Sciatic nerve (tissue), 2 donors: ENCODE results near the gene OR5P2. TPM values are rescaled to one million over a fixed set of nuclear protein-coding genes. Genes with fewer than 3 reads are reported as not detected.
"Not testable (repeated sequence)": the region's sequence is repeated elsewhere in the genome, so short reads cannot be mapped to it uniquely, and the experiment has no call there.

ENCODE experiments used
- ATAC-seq: fragments of 200-7000 bp; cut with Tn5 transposase; one replicate; pipeline ENCODE4 v1.9.1; 2020; ENCODE audit warnings: mild to moderate bottlenecking, moderate library complexity
- DNase-seq: peaks from one replicate; pipeline ENCODE4 v3.0.0-alpha.2; 2020; ENCODE audit warnings: low spot score
- intact Hi-C: fragments of 100-400 bp; cut with DNase I; formaldehyde crosslinking; loops from one replicate; pipeline ENCODE4 v1.14.2; 2022
- total RNA-seq: library from RNA; stranded (reverse); fragmentation: NEBNext Ultra II Directional; extraction: Animal tissue kit (Norgen Biotek cat#: 25700); gene quantifications from one replicate; pipeline ENCODE4 v1.2.1, GENCODE V29; 2021
- donor health status: DM: no; HTN: no; CAD: no.
- donor health status: DM: no; HTN: no; CAD: no.

The OR5P2 gene, protein sequence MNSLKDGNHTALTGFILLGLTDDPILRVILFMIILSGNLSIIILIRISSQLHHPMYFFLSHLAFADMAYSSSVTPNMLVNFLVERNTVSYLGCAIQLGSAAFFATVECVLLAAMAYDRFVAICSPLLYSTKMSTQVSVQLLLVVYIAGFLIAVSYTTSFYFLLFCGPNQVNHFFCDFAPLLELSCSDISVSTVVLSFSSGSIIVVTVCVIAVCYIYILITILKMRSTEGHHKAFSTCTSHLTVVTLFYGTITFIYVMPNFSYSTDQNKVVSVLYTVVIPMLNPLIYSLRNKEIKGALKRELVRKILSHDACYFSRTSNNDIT
- total RNA-seq, result not detected

DNA sequence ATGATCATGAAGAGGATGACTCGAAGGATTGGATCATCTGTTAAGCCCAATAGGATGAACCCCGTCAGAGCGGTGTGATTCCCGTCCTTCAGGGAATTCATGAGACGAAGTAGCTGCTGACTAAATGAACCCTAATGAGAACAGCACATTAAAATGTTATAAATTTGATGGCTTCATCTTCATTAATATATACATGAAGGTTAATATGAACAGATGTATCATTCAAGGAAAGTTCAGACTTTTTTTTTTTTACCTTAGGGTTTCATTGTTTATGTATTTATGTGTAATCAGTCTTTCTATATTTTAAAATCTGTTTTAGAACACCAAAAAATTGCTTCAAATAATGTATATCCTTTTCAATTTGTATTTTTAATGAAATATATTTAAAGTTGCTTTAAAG lies at the start of gene OR5P2:
Gene OR5P2 (minus strand): TSS at position 101 of the 400 bp plus-strand sequence. CDS start 0 bp downstream, at position 101.
- DNase-seq (no peak), ATAC-seq (no peak)
- intact Hi-C loops, result no loop called here

DNA sequence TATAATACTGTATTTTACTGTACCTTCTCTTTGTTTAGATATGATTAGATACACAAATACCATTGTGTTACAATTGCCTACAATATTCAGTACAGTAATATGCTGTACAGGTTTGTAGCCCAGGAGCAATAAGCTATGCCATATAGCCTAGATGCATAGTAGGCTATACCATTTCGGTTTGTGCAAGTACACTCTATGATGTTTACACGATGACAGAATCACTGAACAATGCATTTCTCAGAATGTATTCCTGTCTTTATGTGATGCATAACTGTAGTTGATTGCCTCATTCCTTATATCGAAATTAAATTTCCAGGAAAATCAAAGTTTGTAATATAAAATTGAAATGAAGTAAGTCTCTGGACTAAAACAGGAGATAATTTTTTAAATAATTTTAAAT lies 49.3 kb upstream of the OR5P2 start:
- intact Hi-C loops, result no loop called here
- ATAC-seq (no peak), DNase-seq (no peak)

DNA sequence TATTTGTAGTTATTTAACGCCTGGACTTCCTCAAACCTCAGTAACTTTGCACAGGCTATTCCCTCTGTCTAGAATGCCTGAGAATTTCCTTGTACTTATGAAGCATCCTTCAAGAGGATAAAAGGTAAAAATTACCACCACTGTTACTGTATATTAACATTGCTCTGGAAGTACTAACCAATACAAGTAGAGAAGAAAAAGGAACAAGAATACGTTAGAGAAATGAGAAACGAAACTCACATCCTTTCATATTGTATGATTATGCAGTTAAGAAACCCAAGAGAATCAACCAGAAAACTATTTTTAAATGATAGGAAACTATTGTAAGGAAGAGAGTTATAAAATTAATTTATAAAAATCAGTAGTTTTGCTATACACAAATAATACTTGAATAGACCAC lies 48.2 kb upstream of the OR5P2 start:
- DNase-seq, result no peak
- intact Hi-C loops, result no loop called here
- no peak for ATAC-seq

DNA sequence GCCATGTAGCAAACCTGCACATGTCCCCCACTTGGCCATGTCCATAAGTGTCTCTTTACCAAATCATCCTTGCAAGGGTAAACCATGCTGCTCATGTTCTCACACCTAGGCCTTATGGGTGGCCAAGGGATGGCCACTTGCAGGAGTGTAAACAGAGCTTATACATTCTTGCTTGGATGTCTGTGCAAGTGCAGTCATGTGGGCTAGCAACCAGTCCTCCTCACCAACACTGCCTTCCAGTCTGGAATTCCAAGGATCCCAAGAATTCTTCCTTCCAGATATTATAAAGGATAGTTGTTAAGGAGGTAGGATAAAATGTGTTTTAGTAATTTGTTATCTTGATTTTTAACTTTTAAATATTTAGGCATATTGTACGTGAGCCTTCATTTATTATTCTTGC lies 47.8 kb upstream of the OR5P2 start:
- no peak for ATAC-seq
- intact Hi-C loops, result no loop called here
- DNase-seq, result no peak

DNA sequence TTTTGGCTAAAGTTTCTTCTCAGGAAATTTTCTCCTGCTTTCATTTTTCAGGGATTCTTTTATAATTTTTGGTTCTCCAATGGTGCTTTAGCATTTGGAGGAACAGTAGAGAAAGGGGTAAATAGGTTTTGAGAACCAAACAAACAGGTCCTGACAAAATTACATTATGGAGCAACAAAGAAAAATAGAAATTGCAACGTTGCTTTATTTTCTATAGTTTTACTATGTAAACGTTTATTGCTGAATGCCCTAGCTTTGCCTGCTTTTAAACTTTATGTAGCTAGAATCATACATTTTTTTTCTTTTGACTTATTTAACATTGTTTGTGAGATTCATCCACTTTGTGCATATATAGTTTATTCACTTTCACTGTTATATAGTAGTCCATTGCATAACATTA lies 43.8 kb upstream of the OR5P2 start:
- DNase-seq (no peak), ATAC-seq (no peak)
- intact Hi-C loops, result no loop called here

DNA sequence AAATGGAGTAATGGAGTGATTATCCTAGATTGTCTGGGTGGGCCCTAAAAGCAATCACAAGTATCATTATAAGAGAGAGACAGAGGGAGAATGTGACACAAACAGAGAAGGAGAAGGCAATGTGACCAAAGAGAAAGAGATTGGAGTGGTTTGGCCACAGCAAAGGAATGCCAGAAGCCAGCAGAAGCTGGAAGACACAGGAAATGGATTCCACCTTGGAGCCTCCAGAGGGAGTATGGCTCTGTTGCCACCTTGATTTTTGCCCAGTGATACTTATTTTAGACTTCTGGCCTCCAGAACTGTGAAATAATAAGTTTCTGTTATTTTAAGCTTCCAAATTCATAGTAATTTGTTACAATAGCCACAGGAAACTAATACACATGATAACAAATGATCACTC lies 36.8 kb upstream of the OR5P2 start:
- intact Hi-C loops, result no loop called here
- ATAC-seq (no peak), DNase-seq (no peak)

DNA sequence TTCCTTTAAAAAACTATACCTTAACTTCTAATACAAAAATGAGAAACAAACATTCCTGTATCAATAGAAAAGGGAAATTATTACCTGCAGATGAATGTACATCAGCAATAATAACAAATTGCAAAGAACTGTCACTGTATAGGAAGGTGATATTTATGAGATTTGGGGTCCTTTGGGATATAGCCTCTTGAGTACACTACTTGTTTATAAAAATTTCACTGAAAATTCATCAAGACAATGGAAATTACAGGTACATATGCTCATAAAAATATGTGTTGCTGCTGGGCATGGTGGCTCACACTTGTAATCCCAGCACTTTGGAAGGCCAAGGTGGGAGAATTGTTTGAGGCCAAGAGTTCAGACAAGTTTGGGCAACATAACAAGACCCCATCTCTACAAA lies 34.0 kb upstream of the OR5P2 start, which contains the start of gene OR5P3:
Gene OR5P3 (minus strand): TSS at position 101 of the 400 bp plus-strand sequence.
- DNase-seq, result no peak
- ATAC-seq, result no peak
- intact Hi-C loops, result no loop called here

DNA sequence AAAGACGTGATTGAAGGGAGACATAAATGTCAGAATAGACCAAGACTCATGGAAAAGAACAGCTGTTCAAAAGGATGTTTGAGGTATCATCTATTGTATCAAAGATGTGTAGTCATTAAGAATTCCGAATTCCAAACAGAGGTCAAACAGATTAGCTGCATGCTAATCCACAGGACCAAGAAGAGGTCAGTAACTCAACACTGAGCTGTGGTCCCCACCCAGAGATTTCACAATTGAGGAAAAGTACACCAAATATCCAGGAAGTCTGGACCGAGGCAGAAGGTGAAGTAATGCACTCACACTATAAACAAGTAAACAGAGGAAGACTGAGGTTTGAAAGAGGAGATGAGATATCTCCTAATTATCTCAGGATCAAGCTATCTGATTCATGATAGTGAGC lies 29.6 kb upstream of the OR5P2 start:
- DNase-seq, result no peak
- ATAC-seq, result no peak
- intact Hi-C loops, result no loop called here

DNA sequence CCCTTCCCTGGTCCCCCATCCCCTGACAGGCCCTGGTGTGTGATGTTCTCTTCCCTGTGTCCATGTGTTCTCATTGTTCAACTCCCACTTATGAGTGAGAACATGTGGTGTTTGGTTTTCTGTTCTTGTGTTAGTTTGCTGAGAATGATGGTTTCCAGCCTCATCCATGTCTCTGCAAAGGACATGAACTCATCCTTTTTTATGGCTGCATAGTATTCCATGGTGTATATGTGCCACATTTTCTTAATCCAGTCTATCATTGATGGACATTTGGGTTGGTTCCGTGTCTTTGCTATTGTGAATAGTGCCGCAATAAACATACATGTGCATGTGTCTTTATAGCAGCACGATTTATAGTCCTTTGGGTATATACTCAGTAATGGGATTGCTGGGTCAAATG lies 23.7 kb upstream of the OR5P2 start:
- ATAC-seq, intact Hi-C loops, DNase-seq: not testable (repeated sequence)

DNA sequence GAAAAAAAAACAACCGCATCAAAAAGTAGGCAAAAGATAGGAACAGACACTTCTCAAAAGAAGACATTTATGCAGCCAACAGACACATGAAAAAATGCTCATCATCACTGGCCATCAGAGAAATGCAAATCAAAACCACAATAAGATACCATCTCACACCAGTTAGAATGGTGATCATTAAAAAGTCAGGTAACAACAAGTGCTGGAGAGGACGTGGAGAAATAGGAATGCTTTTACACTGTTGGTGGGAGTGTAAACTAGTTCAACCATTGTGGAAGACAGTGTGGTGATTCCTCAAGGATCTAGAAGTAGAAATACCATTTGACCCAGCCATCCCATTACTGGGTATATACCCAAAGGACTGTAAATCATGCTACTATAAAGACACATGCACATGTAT lies 18.2 kb upstream of the OR5P2 start:
- intact Hi-C loops, DNase-seq, ATAC-seq: not testable (repeated sequence)

DNA sequence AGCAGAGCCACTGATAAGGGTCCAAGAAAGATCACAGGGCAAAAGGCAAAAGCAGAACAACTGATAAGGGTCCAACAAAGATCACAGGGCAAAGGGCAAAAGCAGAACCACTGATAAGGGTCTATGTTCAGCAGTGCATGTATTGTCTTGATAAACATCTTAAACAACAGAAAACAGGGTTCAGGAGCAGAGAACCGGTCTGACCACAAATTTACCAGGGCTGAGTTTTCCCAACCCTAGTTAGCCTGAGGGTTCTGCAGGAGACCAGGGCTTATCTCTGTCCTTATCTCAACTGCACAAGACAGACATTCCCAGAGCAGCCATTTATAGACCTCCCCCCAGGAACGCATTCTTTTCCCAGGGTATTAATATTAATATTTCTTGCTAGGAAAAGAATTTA lies 13.6 kb upstream of the OR5P2 start:
- DNase-seq, ATAC-seq, intact Hi-C loops: not testable (repeated sequence)

DNA sequence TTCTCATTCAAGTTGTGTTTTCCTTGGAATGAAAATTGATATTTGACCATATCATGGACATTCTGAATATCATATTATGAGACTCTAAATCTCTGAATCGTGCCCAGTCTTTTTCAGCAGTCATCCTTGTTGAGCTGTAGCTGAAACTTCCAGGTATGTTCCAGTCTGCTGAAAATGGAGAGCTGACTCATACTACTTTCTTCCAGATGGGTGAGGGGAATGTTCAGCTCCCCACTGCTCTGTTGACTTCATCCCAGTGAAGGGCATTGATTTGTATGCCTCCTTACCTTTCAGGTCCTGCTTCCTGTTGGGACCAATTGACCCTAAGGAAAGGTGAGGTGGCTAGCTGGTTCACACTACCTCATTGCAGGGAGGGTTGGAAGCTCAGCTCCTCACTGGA lies 3.5 kb downstream of the OR5P2 start:
- ATAC-seq (no peak), DNase-seq (no peak)
- intact Hi-C loops, result no loop called here

DNA sequence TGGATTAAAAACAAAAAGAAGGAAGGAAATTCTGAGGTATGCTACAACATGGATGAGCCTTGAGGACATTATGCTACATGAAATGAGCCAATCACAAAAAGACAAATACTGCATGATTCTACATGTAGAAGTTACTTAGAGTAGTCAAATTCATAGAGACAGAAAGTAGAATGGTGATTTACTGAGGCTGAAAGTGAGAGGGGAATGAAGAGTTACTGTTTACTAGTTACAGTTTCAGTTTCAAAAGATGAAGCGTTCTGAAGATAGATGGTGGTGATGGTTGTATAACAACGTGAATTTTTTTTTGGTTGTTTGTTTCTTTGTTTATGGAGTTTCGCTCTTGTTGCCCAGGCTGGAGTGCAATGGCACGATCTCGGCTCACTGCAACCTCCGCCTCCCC lies 9.5 kb downstream of the OR5P2 start:
- no peak for ATAC-seq
- intact Hi-C loops, result no loop called here
- no peak for DNase-seq

DNA sequence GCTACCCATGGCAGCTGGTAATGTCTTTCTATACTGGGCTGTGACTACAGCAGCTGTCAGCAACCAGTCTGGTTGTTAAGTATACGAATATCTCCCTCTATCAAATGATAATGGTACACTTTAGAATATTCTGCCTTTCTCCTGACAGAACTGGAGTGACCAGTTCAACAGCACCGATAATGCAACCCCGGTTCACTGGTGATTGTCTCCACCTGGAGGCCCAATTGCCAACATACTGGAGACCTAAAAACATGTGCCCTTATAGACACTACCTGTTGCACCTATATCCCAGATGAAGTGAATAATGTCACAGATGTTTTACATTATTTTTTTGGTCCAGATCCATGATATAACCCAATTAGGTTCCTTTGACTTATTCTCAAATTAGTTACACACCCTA lies 21.1 kb downstream of the OR5P2 start:
- intact Hi-C loops, result no loop called here
- ATAC-seq (no peak), DNase-seq (no peak)

DNA sequence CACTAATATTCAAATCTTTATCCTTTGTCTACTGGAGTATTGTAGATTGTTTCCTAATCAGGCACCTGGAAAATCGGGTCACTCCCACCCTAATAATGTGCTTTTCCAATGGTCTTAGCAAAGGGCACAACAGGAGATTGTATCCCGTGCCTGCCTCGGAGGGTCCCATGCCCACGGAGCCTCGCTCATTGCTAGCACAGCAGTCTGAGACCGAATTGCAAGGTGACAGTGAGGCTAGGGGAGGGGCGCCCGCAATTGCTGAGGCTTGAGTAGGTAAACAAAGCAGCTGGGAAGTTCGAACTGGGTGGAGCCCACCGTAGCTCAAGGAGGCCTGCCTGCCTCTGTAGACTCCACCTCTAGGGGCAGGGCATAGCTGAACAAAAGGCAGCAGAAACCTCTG lies 32.4 kb downstream of the OR5P2 start:
- DNase-seq, ATAC-seq, intact Hi-C loops: not testable (repeated sequence)

DNA sequence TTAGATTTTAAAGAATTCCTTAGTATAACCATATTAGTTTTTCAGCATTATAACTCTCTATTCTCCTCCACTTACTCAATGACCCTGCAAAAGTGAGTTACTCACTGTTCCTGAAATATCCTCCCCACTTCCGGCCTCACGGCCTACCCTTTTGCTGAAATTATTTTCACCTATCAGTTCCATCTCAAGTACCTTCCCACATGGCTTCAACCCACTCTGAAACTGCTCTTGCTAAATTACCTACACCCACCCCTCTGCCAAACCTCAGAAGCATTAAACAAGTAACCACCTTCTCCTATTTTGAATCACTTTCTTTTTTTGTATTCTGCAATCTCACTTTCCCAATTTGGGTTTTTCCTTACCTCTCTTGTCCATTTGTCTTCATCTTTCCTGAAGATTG lies 37.7 kb downstream of the OR5P2 start:
- ATAC-seq, result no peak
- no peak for DNase-seq
- intact Hi-C loops, result no loop called here

DNA sequence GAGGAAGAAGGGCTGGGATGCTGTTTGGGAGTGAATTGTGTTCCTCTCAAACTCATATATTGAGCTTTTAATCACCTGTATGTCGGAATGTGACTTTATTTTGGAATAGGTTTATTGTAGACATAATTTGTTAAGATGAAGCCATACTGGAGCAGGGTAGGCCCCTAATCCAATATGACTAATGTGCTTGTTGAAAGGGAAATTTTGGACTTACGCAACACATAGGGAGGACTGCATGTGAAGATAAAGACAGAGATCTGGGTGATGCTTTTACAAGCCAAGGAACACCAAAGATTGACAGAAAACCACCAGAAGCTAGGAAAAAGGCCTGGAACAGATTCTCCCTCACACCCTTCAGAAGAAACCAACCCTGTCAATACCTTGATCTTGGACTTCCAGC lies 47.3 kb downstream of the OR5P2 start:
- DNase-seq (no peak), ATAC-seq (no peak)
- intact Hi-C loops, result no loop called here
